Measurements from ENCODE around the gene RGS3.
"Not testable (repeated sequence)": the region's sequence is repeated elsewhere in the genome, so short reads cannot be mapped to it uniquely, and the experiment has no call there.

RGS3 gene

GRCh38 chr9:113546566-113546965 lies 83.0 kb downstream of the RGS3 start:
- no peak for TF ChIP-seq CTCF (IDR thresholded peaks at IDR 0.05; ENCODE audit: control extremely low read depth, extremely low read depth, low read depth, missing control alignments)
- ChIA-PET POLR2A (interaction anchor here (1.3 kb wide), 1 partner anchor 23 kb away, joined by 4 read pairs; no protein-coding TSS in a partner anchor), CTCF (interaction anchor here (1.4 to 3.2 kb wide), 2 partner anchors 18 to 35 kb away, joined by 6 to 12 read pairs; no protein-coding TSS in a partner anchor)

GRCh38 chr9:113547501-113547900 lies 84.0 kb downstream of the RGS3 start:
- ChIA-PET CTCF (interaction anchor here (1.4 kb wide), 1 partner anchor 34 kb away, joined by 6 read pairs; no protein-coding TSS in a partner anchor), POLR2A (no interaction called here)
- DNase-seq (ENCODE audit: extremely low spot score), result no peak
- TF ChIP-seq CTCF (IDR thresholded peaks at IDR 0.05; ENCODE audit: control extremely low read depth, extremely low read depth, low read depth, missing control alignments), result no peak

More at GRCh38 chr9:113546566-113546965, 83.0 kb downstream of the RGS3 start:
- no peak for DNase-seq (ENCODE audit: extremely low spot score)

GRCh38 chr9:113548221-113549041 lies 84.9 kb downstream of the RGS3 start:
- POLR2A ChIA-PET, result interaction anchor here (0.6 kb wide), 1 partner anchor 31 kb away, joined by 3 read pairs; no protein-coding TSS in a partner anchor
- CTCF ChIA-PET, result interaction anchor here (1.3 to 1.4 kb wide), 4 partner anchors 9 to 110 kb away, joined by 3 to 4 read pairs (median 4); no protein-coding TSS in a partner anchor
- no peak for DNase-seq (ENCODE audit: extremely low spot score)
- TF ChIP-seq CTCF (IDR thresholded peaks at IDR 0.05; ENCODE audit: control extremely low read depth, extremely low read depth, low read depth, missing control alignments), result no peak

GRCh38 chr9:113549892-113550291 lies 86.4 kb downstream of the RGS3 start:
- POLR2A ChIA-PET, result not testable (repeated sequence)
- CTCF ChIA-PET, result interaction anchor here (1.2 to 1.6 kb wide), 2 partner anchors 20 to 149 kb away, joined by 3 read pairs; partner anchors contain the start of gene ALAD

GRCh38 chr9:113556877-113557593 lies 93.5 kb downstream of the RGS3 start:
- ChIA-PET POLR2A (no interaction called here), CTCF (no interaction called here)
- DNase-seq (ENCODE audit: extremely low spot score), result no peak
- TF ChIP-seq CTCF (IDR thresholded peaks at IDR 0.05; ENCODE audit: control extremely low read depth, extremely low read depth, low read depth, missing control alignments), result no peak

More at GRCh38 chr9:113549892-113550291, 86.4 kb downstream of the RGS3 start:
- DNase-seq (ENCODE audit: extremely low spot score), result not testable (repeated sequence)

- DNase-seq (ENCODE audit: extremely low spot score), result no peak
- TF ChIP-seq CTCF (IDR thresholded peaks at IDR 0.05; ENCODE audit: control extremely low read depth, extremely low read depth, low read depth, missing control alignments), result no peak
- CTCF ChIA-PET, result interaction anchor here (0.9 to 2.6 kb wide), 6 partner anchors 12 to 96 kb away, joined by 3 to 10 read pairs (median 3); no protein-coding TSS in a partner anchor
- POLR2A ChIA-PET, result no interaction called here
Measured at GRCh38 chr9:113558632-113559502, 95.3 kb downstream of the RGS3 start.

All from GM10248 (cell line).